H1 (cell line): ENCODE results near the gene PTGDS.

ENCODE experiments used
- BACH1 ChIP-seq: IDR thresholded peaks from 2 replicates; pipeline ENCODE4 v1.6.1; 2012; ENCODE audit warnings: low read length, improper control_type of control experiment
- EGR1 ChIP-seq: IDR thresholded peaks from 2 replicates; pipeline ENCODE4 v1.6.1; 2011; ENCODE audit warnings: low read depth, low read length, borderline replicate concordance
- EP300 ChIP-seq, 2 experiments: IDR thresholded peaks; 1 replicate in 1 of 2; 2 replicates in 1 of 2; pipeline ENCODE4 v1.6.1; 2011 to 2012; ENCODE audit warnings: low read depth in 2 of 2, low read length in 2 of 2, mild to moderate bottlenecking in 2 of 2, borderline replicate concordance in 1 of 2, inconsistent platforms in 1 of 2, moderate library complexity in 1 of 2
- PHF8 ChIP-seq: fragments of 200-600 bp; sonication (generic); conservative IDR thresholded peaks from 2 replicates; pipeline ENCODE4 v1.7.1; 2012; ENCODE audit warnings: low read depth, mild to moderate bottlenecking, inconsistent platforms, low read length, moderate library complexity
- POLR2A ChIP-seq, 2 experiments: IDR thresholded peaks; 1 replicate in 1 of 2; 2 replicates in 1 of 2; pipeline ENCODE4 v1.6.1; 2011; ENCODE audit warnings: low read depth in 2 of 2, low read length in 2 of 2, mild to moderate bottlenecking in 2 of 2; ENCODE audit errors: control extremely low read depth in 1 of 2
- RAD21 ChIP-seq, 2 experiments: IDR thresholded peaks in 1 of 2; conservative IDR thresholded peaks in 1 of 2; 2 replicates each; pipeline ENCODE4 v1.6.1; 2011; ENCODE audit warnings: low read depth in 2 of 2, low read length in 2 of 2, improper control_type of control experiment in 1 of 2, inconsistent platforms in 1 of 2, mild to moderate bottlenecking in 1 of 2, moderate library complexity in 1 of 2
- TBP ChIP-seq: IDR thresholded peaks from 2 replicates; pipeline ENCODE4 v1.6.1; 2011; ENCODE audit warnings: low read depth, low read length, improper control_type of control experiment
- USF2 ChIP-seq: IDR thresholded peaks from 2 replicates; pipeline ENCODE4 v1.6.1; 2011; ENCODE audit warnings: low read length, improper control_type of control experiment
- TF ChIP-seq, protein P1 (sequence below), 3 experiments: IDR thresholded peaks; 1 replicate in 2 of 3; 2 replicates in 1 of 3; pipeline versions ENCODE4 v1.5.1 to v1.6.1; 2011; ENCODE audit warnings: low read length in 3 of 3, mild to moderate bottlenecking in 3 of 3, inconsistent platforms in 2 of 3, low read depth in 1 of 3, moderate library complexity in 1 of 3; ENCODE audit not compliant: insufficient read depth in 1 of 3; ENCODE audit errors: control extremely low read depth in 1 of 3

- no peak for TF ChIP-seq POLR2A (IDR thresholded peaks at IDR 0.05; ENCODE audit: control extremely low read depth in 1 of 2, low read depth in 2 of 2, low read length in 2 of 2)
- TF ChIP-seq, protein P1, sequence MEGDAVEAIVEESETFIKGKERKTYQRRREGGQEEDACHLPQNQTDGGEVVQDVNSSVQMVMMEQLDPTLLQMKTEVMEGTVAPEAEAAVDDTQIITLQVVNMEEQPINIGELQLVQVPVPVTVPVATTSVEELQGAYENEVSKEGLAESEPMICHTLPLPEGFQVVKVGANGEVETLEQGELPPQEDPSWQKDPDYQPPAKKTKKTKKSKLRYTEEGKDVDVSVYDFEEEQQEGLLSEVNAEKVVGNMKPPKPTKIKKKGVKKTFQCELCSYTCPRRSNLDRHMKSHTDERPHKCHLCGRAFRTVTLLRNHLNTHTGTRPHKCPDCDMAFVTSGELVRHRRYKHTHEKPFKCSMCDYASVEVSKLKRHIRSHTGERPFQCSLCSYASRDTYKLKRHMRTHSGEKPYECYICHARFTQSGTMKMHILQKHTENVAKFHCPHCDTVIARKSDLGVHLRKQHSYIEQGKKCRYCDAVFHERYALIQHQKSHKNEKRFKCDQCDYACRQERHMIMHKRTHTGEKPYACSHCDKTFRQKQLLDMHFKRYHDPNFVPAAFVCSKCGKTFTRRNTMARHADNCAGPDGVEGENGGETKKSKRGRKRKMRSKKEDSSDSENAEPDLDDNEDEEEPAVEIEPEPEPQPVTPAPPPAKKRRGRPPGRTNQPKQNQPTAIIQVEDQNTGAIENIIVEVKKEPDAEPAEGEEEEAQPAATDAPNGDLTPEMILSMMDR (IDR thresholded peaks at IDR 0.05; ENCODE audit: control extremely low read depth in 1 of 3, insufficient read depth in 1 of 3, low read depth in 1 of 3, low read length in 3 of 3): no peak
- TF ChIP-seq PHF8: no peak
- no peak for TF ChIP-seq BACH1
- no peak for TF ChIP-seq EP300 (IDR thresholded peaks at IDR 0.05; ENCODE audit: borderline replicate concordance in 1 of 2, low read depth in 2 of 2, low read length in 2 of 2)
- TF ChIP-seq TBP: no peak
- TF ChIP-seq USF2: no peak
- no peak for TF ChIP-seq EGR1
- no peak for TF ChIP-seq RAD21 (IDR thresholded peaks at IDR 0.05 in 1 of 2, conservative IDR thresholded peaks at IDR 0.05 in 1 of 2; ENCODE audit: low read depth in 2 of 2, low read length in 2 of 2)
Measured at GRCh38 chr9:136962701-136963248, 14.5 kb upstream of the PTGDS start.
